ENCODE measurements around the gene QRICH1. TPM values are rescaled to one million over a fixed set of nuclear protein-coding genes. Genes with fewer than 3 reads are reported as not detected.

The QRICH1 gene
- total and polyA plus RNA-seq, 2 of the 13 experiments (the other 11 are each of a cell fraction or from before 2014, with no cell fraction given) = 52.6 to 102 TPM

GRCh38 chr3:49093853-49094767 lies at the start of gene QRICH1 (continued):
- TF ChIP-seq ZFY (CRISPR knock-in tag; IDR thresholded peaks at IDR 0.05) = peak; percentile 76
- peak; percentile 62 for TF ChIP-seq AGO2 (optimal IDR thresholded peaks at IDR 0.05; ENCODE audit: low read depth, low read length)
- TF ChIP-seq POLR2G (IDR thresholded peaks at IDR 0.05; ENCODE audit: low read depth, low read length) = peak; percentile 86
- TF ChIP-seq SKI (IDR thresholded peaks at IDR 0.05; ENCODE audit: partially characterized antibody) = no peak
- no peak for TF ChIP-seq ZNF253 (CRISPR knock-in tag; IDR thresholded peaks at IDR 0.05; ENCODE audit: borderline replicate concordance)
- no peak for TF ChIP-seq ZNF260 (CRISPR knock-in tag; IDR thresholded peaks at IDR 0.05; ENCODE audit: borderline replicate concordance, low read depth)
- no peak for TF ChIP-seq PAF1 (CRISPR knock-in tag; IDR thresholded peaks at IDR 0.05)
- TF ChIP-seq, protein P1, sequence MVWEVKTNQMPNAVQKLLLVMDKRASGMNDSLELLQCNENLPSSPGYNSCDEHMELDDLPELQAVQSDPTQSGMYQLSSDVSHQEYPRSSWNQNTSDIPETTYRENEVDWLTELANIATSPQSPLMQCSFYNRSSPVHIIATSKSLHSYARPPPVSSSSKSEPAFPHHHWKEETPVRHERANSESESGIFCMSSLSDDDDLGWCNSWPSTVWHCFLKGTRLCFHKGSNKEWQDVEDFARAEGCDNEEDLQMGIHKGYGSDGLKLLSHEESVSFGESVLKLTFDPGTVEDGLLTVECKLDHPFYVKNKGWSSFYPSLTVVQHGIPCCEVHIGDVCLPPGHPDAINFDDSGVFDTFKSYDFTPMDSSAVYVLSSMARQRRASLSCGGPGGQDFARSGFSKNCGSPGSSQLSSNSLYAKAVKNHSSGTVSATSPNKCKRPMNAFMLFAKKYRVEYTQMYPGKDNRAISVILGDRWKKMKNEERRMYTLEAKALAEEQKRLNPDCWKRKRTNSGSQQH (CRISPR knock-in tag; IDR thresholded peaks at IDR 0.05; ENCODE audit: low read depth) = no peak
- peak; percentile 67; the same call in 1 of the 2 replicates for TF ChIP-seq ZNF563 (CRISPR knock-in tag; IDR thresholded peaks at IDR 0.05)
- TF ChIP-seq MEIS2 (CRISPR knock-in tag; IDR thresholded peaks at IDR 0.05) = peak; percentile 37; the same call in 1 of the 2 replicates
- TF ChIP-seq ZNF891 (CRISPR knock-in tag; IDR thresholded peaks at IDR 0.05) = peak; percentile 4; the same call in 1 of the 2 replicates
- TF ChIP-seq, protein P2, sequence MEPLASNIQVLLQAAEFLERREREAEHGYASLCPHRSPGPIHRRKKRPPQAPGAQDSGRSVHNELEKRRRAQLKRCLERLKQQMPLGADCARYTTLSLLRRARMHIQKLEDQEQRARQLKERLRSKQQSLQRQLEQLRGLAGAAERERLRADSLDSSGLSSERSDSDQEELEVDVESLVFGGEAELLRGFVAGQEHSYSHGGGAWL (CRISPR knock-in tag; IDR thresholded peaks at IDR 0.05) = peak; percentile 57
- TF ChIP-seq ZNF124 (CRISPR knock-in tag; IDR thresholded peaks at IDR 0.05) = no peak
- peak; percentile 69 for TF ChIP-seq NR2C2 (CRISPR knock-in tag; IDR thresholded peaks at IDR 0.05; ENCODE audit: borderline replicate concordance)
- TF ChIP-seq DDIT3 (CRISPR knock-in tag; IDR thresholded peaks at IDR 0.05) = 0 out of 2 replicates have a peak, but pooled peaks have one; percentile 60
- TF ChIP-seq ZNF496 (CRISPR knock-in tag; IDR thresholded peaks at IDR 0.05; ENCODE audit: insufficient replicate concordance) = no peak
- TF ChIP-seq MAFK (conservative IDR thresholded peaks at IDR 0.05 in 1 of 2, IDR thresholded peaks at IDR 0.05 in 1 of 2; ENCODE audit: low read length in 2 of 2) = no peak
- TF ChIP-seq, protein P3, sequence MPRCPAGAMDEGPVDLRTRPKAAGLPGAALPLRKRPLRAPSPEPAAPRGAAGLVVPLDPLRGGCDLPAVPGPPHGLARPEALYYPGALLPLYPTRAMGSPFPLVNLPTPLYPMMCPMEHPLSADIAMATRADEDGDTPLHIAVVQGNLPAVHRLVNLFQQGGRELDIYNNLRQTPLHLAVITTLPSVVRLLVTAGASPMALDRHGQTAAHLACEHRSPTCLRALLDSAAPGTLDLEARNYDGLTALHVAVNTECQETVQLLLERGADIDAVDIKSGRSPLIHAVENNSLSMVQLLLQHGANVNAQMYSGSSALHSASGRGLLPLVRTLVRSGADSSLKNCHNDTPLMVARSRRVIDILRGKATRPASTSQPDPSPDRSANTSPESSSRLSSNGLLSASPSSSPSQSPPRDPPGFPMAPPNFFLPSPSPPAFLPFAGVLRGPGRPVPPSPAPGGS (CRISPR knock-in tag; IDR thresholded peaks at IDR 0.05) = no peak; the same call in 1 of the 2 replicates
- 0 out of 2 replicates have a peak, but pooled peaks have one; percentile 44 for TF ChIP-seq RXRB (CRISPR knock-in tag; IDR thresholded peaks at IDR 0.05; ENCODE audit: borderline replicate concordance)
- 0 out of 2 replicates have a peak, but pooled peaks have one; percentile 35 for TF ChIP-seq HIVEP1 (CRISPR knock-in tag; IDR thresholded peaks at IDR 0.05)
- TF ChIP-seq, protein P4, sequence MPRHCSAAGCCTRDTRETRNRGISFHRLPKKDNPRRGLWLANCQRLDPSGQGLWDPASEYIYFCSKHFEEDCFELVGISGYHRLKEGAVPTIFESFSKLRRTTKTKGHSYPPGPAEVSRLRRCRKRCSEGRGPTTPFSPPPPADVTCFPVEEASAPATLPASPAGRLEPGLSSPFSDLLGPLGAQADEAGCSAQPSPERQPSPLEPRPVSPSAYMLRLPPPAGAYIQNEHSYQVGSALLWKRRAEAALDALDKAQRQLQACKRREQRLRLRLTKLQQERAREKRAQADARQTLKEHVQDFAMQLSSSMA (CRISPR knock-in tag; IDR thresholded peaks at IDR 0.05) = peak; percentile 80; the same call in 1 of the 2 replicates
- TF ChIP-seq, protein P5, sequence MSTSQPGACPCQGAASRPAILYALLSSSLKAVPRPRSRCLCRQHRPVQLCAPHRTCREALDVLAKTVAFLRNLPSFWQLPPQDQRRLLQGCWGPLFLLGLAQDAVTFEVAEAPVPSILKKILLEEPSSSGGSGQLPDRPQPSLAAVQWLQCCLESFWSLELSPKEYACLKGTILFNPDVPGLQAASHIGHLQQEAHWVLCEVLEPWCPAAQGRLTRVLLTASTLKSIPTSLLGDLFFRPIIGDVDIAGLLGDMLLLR (CRISPR knock-in tag; IDR thresholded peaks at IDR 0.05) = no peak
- TF ChIP-seq HNRNPL (IDR thresholded peaks at IDR 0.05; ENCODE audit: low read depth, low read length) = peak; percentile 56; the same call in 1 of the 2 replicates

All from HepG2 (cell line).